Uterus (tissue), 4 donors: ENCODE data around the gene TTLL13. TPM values are rescaled to one million over a fixed set of nuclear protein-coding genes. Genes with fewer than 3 reads are reported as not detected.

ENCODE experiments used
- DNase-seq, 2 donors: peaks; one replicate each; pipeline ENCODE4 v3.0.0-alpha.2; 2019 to 2020
- H3K27ac ChIP-seq, 2 donors: fragments of 200-600 bp; sonication (generic); 1 replicate in 1 of 2; 2 replicates in 1 of 2; pipeline ENCODE4 v1.5.1; 2016 to 2018
- H3K27me3 ChIP-seq, 2 donors: fragments of 200-600 bp; sonication (generic); one replicate each; pipeline ENCODE4 v1.5.1; 2018 to 2019; ENCODE audit warnings: control low read depth in 1 of 2
- H3K36me3 ChIP-seq, 2 donors: fragments of 200-600 bp; sonication (generic); one replicate each; pipeline ENCODE4 v1.5.1; 2019; ENCODE audit warnings: control low read depth in 1 of 2
- H3K4me1 ChIP-seq, 2 donors: fragments of 200-600 bp; sonication (generic); one replicate each; pipeline ENCODE4 v1.5.1; 2018 to 2019; ENCODE audit warnings: control low read depth in 1 of 2
- H3K4me3 ChIP-seq, 2 donors: fragments of 200-600 bp; sonication (generic); 1 replicate in 1 of 2; 2 replicates in 1 of 2; pipeline ENCODE4 v1.5.1; 2018 to 2019; ENCODE audit warnings: mild to moderate bottlenecking in 1 of 2
- H3K9me3 ChIP-seq, 2 donors: fragments of 200-600 bp; sonication (generic); one replicate each; pipeline ENCODE4 v1.5.1; 2019; ENCODE audit warnings: control low read depth in 1 of 2
- POLR2A ChIP-seq, 2 donors: fragments of 450-650 bp; IDR thresholded peaks; one replicate each; pipeline ENCODE4 v1.6.1; 2016; ENCODE audit warnings: antibody characterized with exemption in 2 of 2, mild to moderate bottlenecking in 1 of 2, moderate library complexity in 1 of 2
- intact Hi-C: fragments of 100-400 bp; cut with DNase I; formaldehyde crosslinking; loops from one replicate; pipeline ENCODE4 v1.15.1; 2023; ENCODE audit warnings: low total_unique reads
- total RNA-seq, 4 donors: library from RNA; depleted of rRNA in 3 of 4; stranded (reverse); fragments of >200 nt in 3 of 4; gene quantifications; one replicate each; pipeline versions ENCODE4 v1.1.0 to v1.2.4, GENCODE V29; 2014 to 2023
- TF ChIP-seq, protein P1 (sequence below), 4 experiments: fragments of 200-600 bp in 2 of 4; fragments of 450-650 bp in 2 of 4; sonication (generic) in 2 of 4; IDR thresholded peaks; one replicate each; pipeline ENCODE4 v1.5.1; 2016 to 2019; ENCODE audit warnings: antibody characterized with exemption in 4 of 4, mild to moderate bottlenecking in 2 of 4, moderate library complexity in 1 of 4
- donor health status: DM: yes; HTN: yes; CAD: no.

Gene TTLL13
- total RNA-seq, 4 donors from 2014 or later: 0.41 TPM; not detected in 3

- Histone ChIP-seq H3K36me3 (no peaks in the 10 kb centered on the region), H3K27me3 (no peaks in the 10 kb centered on the region), H3K9me3 (no peaks in the 10 kb centered on the region), H3K27ac (peak overlapping the region in 1 of 2 donors; percentile 49), H3K4me1 (no peaks in the 10 kb centered on the region), H3K4me3 (no peak overlapping the region)
- peak; percentile 72 to 74 for DNase-seq
- TF ChIP-seq POLR2A (IDR thresholded peaks at IDR 0.05): no peak
- TF ChIP-seq, protein P1, sequence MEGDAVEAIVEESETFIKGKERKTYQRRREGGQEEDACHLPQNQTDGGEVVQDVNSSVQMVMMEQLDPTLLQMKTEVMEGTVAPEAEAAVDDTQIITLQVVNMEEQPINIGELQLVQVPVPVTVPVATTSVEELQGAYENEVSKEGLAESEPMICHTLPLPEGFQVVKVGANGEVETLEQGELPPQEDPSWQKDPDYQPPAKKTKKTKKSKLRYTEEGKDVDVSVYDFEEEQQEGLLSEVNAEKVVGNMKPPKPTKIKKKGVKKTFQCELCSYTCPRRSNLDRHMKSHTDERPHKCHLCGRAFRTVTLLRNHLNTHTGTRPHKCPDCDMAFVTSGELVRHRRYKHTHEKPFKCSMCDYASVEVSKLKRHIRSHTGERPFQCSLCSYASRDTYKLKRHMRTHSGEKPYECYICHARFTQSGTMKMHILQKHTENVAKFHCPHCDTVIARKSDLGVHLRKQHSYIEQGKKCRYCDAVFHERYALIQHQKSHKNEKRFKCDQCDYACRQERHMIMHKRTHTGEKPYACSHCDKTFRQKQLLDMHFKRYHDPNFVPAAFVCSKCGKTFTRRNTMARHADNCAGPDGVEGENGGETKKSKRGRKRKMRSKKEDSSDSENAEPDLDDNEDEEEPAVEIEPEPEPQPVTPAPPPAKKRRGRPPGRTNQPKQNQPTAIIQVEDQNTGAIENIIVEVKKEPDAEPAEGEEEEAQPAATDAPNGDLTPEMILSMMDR (IDR thresholded peaks at IDR 0.05): peak; percentile 57 to 78 (median 68)
- intact Hi-C loops: loop anchor here (5.0 kb wide), 1 partner anchor 169 kb away; no protein-coding TSS in a partner anchor
Measured at GRCh38 chr15:90221246-90221900, 28.0 kb upstream of the TTLL13 start.

- intact Hi-C loops: loop anchor here (5.0 kb wide), 1 partner anchor 170 kb away; no protein-coding TSS in a partner anchor
- Histone ChIP-seq H3K9me3 (no peaks in the 10 kb centered on the region), H3K27me3 (no peaks in the 10 kb centered on the region), H3K4me3 (no peak overlapping the region), H3K4me1 (no peaks in the 10 kb centered on the region), H3K27ac (no peak overlapping the region), H3K36me3 (no peaks in the 10 kb centered on the region)
- no peak for TF ChIP-seq POLR2A (IDR thresholded peaks at IDR 0.05)
- TF ChIP-seq, protein P1 (IDR thresholded peaks at IDR 0.05): no peak
- DNase-seq: no peak
Measured at GRCh38 chr15:90222547-90222946, 26.8 kb upstream of the TTLL13 start.

- Histone ChIP-seq H3K27me3 (no peaks in the 10 kb centered on the region), H3K4me3 (no peak overlapping the region), H3K4me1 (no peaks in the 10 kb centered on the region), H3K9me3 (no peaks in the 10 kb centered on the region), H3K27ac (no peak overlapping the region), H3K36me3 (no peaks in the 10 kb centered on the region)
- TF ChIP-seq POLR2A (IDR thresholded peaks at IDR 0.05): no peak
- TF ChIP-seq, protein P1 (IDR thresholded peaks at IDR 0.05): no peak
- no peak for DNase-seq
- intact Hi-C loops: loop anchor here (5.0 kb wide), 1 partner anchor 171 kb away; no protein-coding TSS in a partner anchor
Measured at GRCh38 chr15:90223441-90224165, 25.8 kb upstream of the TTLL13 start.

DNA sequence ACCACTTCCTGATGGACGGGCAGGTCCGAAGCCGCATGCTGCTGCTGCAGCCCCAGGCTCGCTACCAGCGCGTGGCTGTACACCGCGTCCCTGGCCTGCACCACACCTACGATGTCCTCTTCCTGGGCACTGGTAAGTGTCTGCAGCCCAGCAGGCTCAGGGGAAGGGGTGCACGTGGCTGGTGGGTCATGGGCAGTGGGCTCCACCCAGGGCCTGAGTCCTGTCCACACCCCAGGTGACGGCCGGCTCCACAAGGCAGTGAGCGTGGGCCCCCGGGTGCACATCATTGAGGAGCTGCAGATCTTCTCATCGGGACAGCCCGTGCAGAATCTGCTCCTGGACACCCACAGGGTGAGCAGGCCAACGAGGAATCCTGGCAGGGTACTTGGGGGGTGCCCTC is 24.3 kb upstream of the TTLL13 start:
- no peaks in the 10 kb centered on the region for H3K36me3 ChIP-seq
- H3K27me3 ChIP-seq: no peaks in the 10 kb centered on the region
- TF ChIP-seq, protein P1 (IDR thresholded peaks at IDR 0.05): no peak
- TF ChIP-seq POLR2A (IDR thresholded peaks at IDR 0.05): no peak
- H3K27ac ChIP-seq: no peak overlapping the region
- no peak for DNase-seq
- no peak overlapping the region for H3K4me3 ChIP-seq
- intact Hi-C loops: no loop called here
- no peaks in the 10 kb centered on the region for H3K4me1 ChIP-seq
- H3K9me3 ChIP-seq: no peaks in the 10 kb centered on the region
